HG02884 (cell line): Measurements from ENCODE around the gene ICAM3.
"Not testable (repeated sequence)": the region's sequence is repeated elsewhere in the genome, so short reads cannot be mapped to it uniquely, and the experiment has no call there.

ENCODE experiments used
- ATAC-seq: cut with Tn5 transposase; IDR thresholded peaks from one replicate; pipeline ENCODE4 v1.9.1; 2021; ENCODE audit warnings: mild to moderate bottlenecking, moderate library complexity; ENCODE audit not compliant: unreplicated experiment

The ICAM3 gene

GRCh38 chr19:10352764-10353671 is 13.6 kb upstream of the ICAM3 start:
- ATAC-seq: no peak

GRCh38 chr19:10346509-10346908 is 7.1 kb upstream of the ICAM3 start:
- no peak for ATAC-seq

GRCh38 chr19:10344780-10345179 is 5.4 kb upstream of the ICAM3 start:
- ATAC-seq: no peak

- no peak for ATAC-seq
Observed at GRCh38 chr19:10343495-10343894, 4.1 kb upstream of the ICAM3 start.

- no peak for ATAC-seq
Observed at GRCh38 chr19:10339977-10340376, 553 bp upstream of the ICAM3 start.

GRCh38 chr19:10338940-10339339 is 484 bp downstream of the ICAM3 start:
- no peak for ATAC-seq

- ATAC-seq: not testable (repeated sequence)
Observed at GRCh38 chr19:10336725-10337124, 2.7 kb downstream of the ICAM3 start.

- no peak for ATAC-seq
Observed at GRCh38 chr19:10335352-10335985, 4.0 kb downstream of the ICAM3 start.

- ATAC-seq: no peak
Observed at GRCh38 chr19:10334588-10335351, 4.7 kb downstream of the ICAM3 start.

- no peak for ATAC-seq
Observed at GRCh38 chr19:10333758-10334587, 5.5 kb downstream of the ICAM3 start.

- peak; percentile 84 for ATAC-seq
Observed at GRCh38 chr19:10332965-10333757, 6.3 kb downstream of the ICAM3 start, which contains the start of gene RAVER1. Gene RAVER1, minus strand, starts transcription at chr19:10333529. Its CDS starts 22 bp downstream, at chr19:10333507.

- no peak for ATAC-seq
Observed at GRCh38 chr19:10332158-10332964, 7.1 kb downstream of the ICAM3 start.

GRCh38 chr19:10329555-10329954 is 9.9 kb downstream of the ICAM3 start:
- no peak for ATAC-seq

GRCh38 chr19:10328558-10329429 is 10.6 kb downstream of the ICAM3 start:
- ATAC-seq: no peak

- ATAC-seq: no peak
Observed at GRCh38 chr19:10327793-10328192, 11.6 kb downstream of the ICAM3 start.

- no peak for ATAC-seq
Observed at GRCh38 chr19:10325732-10326131, 13.7 kb downstream of the ICAM3 start.

GRCh38 chr19:10321874-10322835 is 17.3 kb downstream of the ICAM3 start:
- ATAC-seq: no peak
